NCI-H1417 (cell line): ENCODE results near the gene CTU2.

Experiments used
- DNase-seq, 3 experiments: peaks; one replicate each; lab custom pipeline; 2025; lab: John Stamatoyannopoulos, UW

The CTU2 gene

GRCh38 chr16:88730632-88731607 lies 24.6 kb downstream of the CTU2 start:
- peak in 1 of 3 experiments; percentile 20 for DNase-seq

DNA sequence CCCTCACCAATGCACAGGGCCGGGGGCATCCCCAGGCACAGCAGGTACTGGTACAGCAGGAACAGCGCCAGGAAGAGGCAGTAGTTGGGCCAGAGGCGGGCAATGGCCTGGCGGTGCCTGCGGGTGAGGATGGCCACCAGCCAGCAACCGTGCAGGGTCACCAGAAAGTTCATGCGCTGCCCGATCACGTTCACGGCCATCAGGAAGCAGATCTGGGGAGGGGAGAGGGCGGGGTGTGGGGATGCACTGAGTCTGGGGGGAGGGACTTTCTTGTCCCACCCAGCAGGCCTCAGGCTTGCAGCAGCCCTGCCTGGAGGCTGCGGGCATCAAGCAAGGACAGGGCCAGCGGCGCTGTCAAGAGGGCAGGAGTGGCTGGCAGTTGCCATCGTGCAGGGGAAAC lies 25.4 kb downstream of the CTU2 start:
- DNase-seq = peak in 1 of 3 experiments; percentile 16

DNA sequence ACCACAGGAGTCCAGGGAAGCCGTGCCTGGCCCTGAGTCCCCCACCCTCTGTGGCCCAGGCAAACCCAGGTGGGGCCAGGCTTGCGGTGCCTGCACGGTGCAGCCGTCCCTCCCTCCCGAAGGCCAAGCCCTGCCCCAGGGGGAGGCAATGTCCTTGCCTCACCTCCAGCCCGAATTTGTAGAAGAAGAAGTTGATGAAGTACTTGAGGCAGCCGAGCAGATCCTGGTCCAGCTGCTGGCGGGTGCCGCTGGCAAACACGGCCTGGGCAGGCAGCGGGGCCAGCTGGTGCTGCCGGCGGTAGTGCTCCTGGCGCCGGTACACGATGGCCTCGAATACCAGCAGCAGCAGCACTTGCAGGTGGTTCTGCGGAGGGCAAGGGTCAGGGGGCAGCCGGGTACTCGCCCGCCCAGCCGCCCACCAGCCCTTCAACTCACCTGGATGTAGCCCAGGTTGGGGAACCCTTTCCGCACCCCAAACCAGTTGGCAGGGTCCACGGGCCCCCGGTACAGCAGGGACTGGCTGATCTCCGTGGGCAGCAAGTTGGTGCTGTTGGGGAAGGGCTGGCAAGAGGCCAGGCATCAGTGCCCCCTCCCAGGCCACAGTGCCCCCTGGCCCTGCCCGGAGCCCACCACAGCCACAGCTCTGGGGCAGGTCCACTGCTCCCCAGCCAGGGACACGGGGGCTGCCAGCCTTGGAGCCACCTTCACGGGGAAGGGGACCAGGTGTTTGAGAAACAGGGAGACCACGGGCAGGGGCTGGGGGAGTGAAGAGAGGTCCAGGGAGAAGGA lies 26.1 kb downstream of the CTU2 start:
- peak in 2 of 3 experiments; percentile 16 to 43 for DNase-seq

DNA sequence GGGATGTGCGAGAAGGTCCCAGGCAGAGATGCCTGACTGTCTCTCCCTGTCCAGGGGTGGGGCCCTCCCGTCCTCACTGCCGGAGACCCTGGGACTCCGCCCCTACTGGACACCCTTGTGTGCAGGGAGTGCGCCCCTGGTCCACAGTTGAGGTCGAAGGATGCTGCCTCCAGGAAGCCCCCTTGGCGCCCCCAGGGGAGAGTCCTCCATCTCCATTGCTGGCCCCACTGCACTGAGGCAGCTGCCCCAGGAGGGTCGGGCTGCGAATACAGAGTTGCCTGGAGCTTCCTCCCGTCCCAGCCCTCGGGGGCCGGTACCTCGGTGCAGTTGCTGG lies 26.6 kb downstream of the CTU2 start:
- DNase-seq = no peak

GRCh38 chr16:88733630-88734360 lies 27.5 kb downstream of the CTU2 start:
- DNase-seq = peak in 1 of 3 experiments; percentile 1

DNA sequence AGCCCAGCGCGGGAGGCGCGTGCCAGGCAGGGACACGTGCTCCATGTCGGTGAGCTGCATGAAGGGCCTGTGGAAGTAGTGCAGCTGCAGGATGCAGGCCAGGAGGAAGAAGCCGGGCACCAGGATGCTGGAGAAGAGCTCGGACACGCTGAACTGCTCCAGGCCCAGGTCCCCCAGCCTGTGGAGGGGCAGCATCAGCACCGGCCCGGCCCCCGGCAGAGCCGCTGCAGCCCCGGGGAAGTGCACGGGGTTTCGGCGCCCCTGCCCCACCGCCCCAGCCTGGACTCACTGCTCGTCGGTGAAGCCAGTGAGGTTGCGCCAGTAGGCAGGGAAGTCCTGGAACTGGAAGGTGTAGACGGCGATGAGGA lies 28.0 kb downstream of the CTU2 start:
- no peak for DNase-seq

GRCh38 chr16:88735121-88735520 lies 28.8 kb downstream of the CTU2 start:
- DNase-seq = no peak

GRCh38 chr16:88735616-88736015 lies 29.3 kb downstream of the CTU2 start:
- DNase-seq = no peak

- peak in 1 of 3 experiments; percentile 14 for DNase-seq
These were observed 29.8 kb downstream of the CTU2 start for GRCh38 chr16:88736088-88736487.

DNA sequence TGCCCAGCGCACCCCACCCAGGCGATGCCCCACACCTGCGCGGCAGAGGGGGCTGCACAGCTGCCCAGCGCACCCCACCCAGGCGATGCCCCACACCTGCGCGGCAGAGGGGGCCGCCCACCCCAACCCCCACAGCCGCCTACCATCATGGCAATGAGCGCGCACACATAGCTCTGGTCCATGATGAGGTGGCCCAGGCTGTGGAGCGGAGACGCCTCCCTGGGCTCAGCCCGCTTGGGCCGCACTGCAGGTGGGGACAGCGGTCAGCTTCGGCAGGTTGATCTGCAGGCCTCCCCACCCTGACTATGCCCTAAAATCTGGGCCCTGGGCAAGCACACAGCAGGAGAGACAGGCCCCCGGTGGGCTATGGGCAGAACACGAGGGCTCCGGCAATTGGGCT lies 30.2 kb downstream of the CTU2 start:
- no peak for DNase-seq

DNA sequence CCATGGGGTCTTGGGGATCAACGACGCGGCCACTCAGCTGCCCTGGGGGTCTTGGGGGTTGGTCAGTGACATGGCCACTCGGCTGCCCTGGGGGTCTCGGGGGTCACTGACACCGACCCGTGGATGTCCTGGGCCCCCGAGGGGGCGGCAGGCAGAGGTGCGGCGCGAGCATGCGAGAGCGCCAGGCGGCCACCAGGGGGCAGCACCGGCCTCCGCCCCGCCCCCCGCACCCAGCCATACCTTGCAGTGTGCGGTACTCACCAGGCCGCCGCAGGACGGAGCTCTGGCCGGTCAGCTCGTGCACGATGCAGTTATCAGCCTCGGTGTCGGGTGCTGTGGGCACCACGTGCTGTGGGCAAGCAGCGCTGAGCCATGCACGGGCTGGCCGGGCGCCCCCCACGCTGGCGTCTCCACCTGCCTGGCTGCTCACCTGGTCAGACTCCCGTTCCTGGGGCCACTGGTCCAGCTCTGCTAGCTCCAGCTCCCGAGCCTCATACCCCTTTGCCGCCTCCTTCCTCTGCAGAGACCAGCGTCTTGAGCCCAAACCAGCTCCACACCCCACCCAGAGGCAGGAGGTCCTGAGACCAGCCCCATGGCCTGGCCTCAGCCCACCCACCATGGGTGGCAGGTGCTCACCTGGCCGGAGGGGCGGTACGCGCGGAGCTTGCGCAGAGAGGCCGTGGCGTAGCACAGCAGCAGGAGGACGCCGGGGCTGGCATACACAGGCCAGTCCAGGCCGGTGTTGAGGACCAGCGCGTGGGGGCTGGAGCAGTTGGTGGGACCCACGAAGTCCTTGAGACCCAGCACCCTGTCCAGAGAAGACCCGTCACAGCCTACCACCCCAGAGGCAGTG lies 31.2 kb downstream of the CTU2 start:
- peak; percentile 42 to 79 (median 64) for DNase-seq

DNA sequence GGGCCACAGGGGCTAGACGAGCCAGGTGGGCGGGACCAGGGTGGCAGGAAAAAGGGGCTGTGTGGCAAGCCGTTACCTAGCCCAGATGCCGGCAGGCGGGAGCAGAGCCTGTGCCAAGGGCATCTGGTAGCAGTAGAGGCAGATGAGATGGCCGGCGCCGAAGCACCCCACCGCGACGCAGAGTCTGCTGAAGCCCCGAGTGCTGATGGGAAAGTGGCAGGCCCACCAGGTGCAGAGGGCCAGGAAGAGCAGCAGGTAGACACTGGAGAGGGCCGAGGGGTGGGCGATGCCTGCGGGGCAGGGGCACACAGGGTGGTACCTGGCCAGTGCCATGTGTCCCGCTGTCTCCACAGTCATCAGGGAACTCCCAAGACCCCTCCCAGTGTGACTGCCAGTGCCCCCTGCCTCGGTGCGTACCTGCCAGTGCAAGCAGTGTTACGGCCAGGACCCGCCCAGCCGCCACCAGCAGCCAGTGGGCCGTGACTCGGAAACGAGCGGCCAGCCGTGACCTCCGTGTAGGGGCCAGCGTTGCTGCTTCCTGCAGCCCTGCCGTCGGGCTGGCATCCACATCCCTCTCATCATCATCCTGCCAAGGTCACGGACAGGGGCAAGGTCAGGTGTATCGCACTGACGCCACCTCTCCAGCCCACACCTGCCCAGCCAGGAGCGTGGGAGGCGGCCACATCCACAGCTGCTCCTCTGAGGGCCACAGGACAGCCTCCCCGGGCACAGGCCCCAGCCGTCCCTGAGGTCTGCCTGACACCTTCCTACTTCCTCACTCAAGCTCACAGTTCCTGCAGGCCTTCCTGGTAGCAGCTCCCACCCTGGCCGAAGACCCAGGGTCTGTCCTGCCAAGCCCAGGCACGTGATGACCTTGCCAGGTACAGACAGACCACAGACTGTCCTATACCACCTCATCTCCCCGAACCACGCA lies 32.1 kb downstream of the CTU2 start:
- no peak for DNase-seq

DNA sequence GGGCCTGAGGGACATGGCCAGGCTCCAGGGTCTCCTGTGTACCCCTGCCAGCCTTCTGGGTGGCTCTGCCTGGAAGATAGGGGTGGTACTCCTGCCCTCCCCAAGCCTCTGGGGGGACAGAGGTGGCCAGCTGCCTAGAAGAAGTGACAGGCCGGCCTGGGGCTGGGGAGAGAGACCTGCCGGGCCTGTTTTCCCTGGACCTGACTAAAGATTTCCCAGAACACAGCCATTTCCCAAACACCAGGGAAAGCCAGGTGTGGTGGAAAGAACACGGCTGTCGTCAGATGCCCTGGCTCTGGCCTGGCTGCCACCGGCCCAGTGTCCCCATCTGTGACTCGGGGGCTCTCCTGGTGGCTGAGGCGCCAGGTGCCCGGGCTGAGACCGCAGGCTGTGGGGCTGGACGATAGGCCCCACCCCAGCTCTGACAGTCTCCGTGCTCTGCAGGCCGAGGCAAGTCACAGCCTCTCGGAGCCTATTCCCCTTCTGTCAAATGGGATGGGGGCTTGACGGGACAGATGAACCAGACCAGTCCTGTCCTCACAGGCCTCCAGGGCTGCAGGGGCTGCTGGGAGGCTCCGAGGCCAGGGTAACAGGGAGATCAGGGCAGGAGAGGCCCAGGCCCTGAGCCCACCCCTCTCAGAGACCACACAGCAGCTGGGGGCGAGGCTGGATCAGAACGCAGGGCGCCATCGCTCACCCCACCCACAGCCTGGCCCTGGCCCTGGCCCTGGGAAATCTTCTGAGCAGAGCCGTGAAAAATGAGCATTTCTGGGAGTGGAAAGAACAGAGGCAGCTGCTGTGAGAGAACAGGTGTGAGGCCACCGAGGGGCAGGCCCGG lies 33.1 kb downstream of the CTU2 start:
- no peak for DNase-seq

DNA sequence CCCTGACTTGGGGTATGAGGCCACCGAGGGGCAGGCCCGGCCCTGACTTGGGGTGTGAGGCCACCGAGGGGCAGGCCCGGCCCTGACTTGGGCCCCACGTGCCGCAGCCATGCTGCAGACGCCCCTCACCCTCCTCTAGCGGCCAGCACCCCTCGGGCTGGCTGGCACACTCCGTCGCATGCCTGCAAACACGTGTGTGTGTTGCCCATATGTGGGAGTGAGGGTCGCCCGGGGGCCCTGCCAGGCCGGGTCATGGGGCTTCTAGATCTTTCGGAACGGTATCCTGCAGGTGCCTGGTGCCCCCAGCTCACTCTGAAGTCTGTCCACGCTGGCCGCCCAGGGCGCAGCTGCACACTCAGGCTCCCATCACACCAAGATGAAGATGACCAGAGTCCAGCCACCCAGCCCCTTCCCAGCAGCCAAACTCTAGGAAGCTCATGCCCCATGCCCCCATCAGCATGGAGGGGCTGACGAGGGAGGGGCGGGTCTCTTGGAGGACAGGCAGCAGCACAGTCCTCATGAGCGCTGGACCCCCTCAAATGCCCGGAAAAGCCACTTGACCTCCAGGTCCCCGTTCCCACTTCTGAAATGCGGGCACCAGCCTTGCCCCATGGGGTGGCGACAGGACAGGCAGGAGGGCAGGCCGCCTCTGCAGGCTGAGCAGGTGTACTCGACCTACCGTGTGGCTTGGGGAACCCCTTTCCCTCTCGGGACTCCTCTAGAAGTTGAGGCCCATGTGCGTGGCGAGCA lies 33.8 kb downstream of the CTU2 start:
- DNase-seq = no peak

GRCh38 chr16:88740727-88741055 lies 34.4 kb downstream of the CTU2 start:
- no peak for DNase-seq

- no peak for DNase-seq
These were observed 35.1 kb downstream of the CTU2 start for GRCh38 chr16:88741368-88741767.

- peak in 1 of 3 experiments; percentile 26 for DNase-seq
These were observed 36.7 kb downstream of the CTU2 start for GRCh38 chr16:88742896-88743605.
